Endothelial cell of umbilical vein (primary cell): ENCODE measurements around the gene ZBTB20. TPM values are rescaled to one million over a fixed set of nuclear protein-coding genes. Genes with fewer than 3 reads are reported as not detected.

Experiments
- BruUV-seq: library from RNA; stranded (reverse); fragments of 400-500 nt; replicated peaks from 2 replicates; lab custom pipeline; 2021; lab: Mats Ljungman, UMichigan
- CTCF ChIA-PET: fragments of 300-600, 350-600 bp; sonication (Branson Sonifier 250); formaldehyde crosslinking; loops from one replicate; lab custom pipeline; 2021; ENCODE audit warnings: antibody characterized with exemption, inconsistent platforms; lab: Charles Lee
- POLR2A ChIA-PET: fragments of 300-600, 350-600 bp; sonication (Branson Sonifier 250); formaldehyde crosslinking; loops from one replicate; lab custom pipeline; 2021; ENCODE audit warnings: antibody characterized with exemption, inconsistent platforms; lab: Charles Lee
- DNase-seq: peaks from one replicate; pipeline ENCODE4 v3.0.0-alpha.2; 2011; ENCODE audit warnings: low read depth, low spot score
- FAIRE-seq: peaks from 2 replicates; lab custom pipeline; 2011; peaks lifted over from hg19 to GRCh38; lab: Jason Lieb, UNC
- H2AFZ ChIP-seq: 2 replicates; pipeline ENCODE4 v1.6.0; 2012; ENCODE audit warnings: low read depth, low read length, control low read depth, inconsistent platforms
- H3K27ac ChIP-seq: 2 replicates; pipeline ENCODE4 v1.5.1; 2011; ENCODE audit warnings: low read depth, mild to moderate bottlenecking, control low read depth, low read length, moderate library complexity; ENCODE audit not compliant: insufficient read depth
- H3K27me3 ChIP-seq, 2 experiments: 2 replicates each; pipeline versions ENCODE4 v1.6.0 to v1.6.1; 2011; ENCODE audit warnings: low read length in 2 of 2, mixed read lengths in 1 of 2; ENCODE audit not compliant: control insufficient read depth in 2 of 2, insufficient read depth in 2 of 2
- H3K36me3 ChIP-seq, 2 experiments: 2 replicates in 1 of 2; 3 replicates in 1 of 2; pipeline ENCODE4 v1.5.1; 2011; ENCODE audit warnings: low read length in 2 of 2, mild to moderate bottlenecking in 1 of 2, moderate library complexity in 1 of 2; ENCODE audit not compliant: control insufficient read depth in 2 of 2, insufficient read depth in 2 of 2; ENCODE audit errors: extremely low read depth in 1 of 2
- H3K4me1 ChIP-seq: 3 replicates; pipeline ENCODE4 v1.5.1; 2011; ENCODE audit warnings: mild to moderate bottlenecking, low read length; ENCODE audit not compliant: control insufficient read depth, insufficient read depth; ENCODE audit errors: extremely low read depth
- H3K4me2 ChIP-seq: 2 replicates; pipeline ENCODE4 v1.6.1; 2011; ENCODE audit warnings: low read length, control low read depth, mixed read lengths; ENCODE audit not compliant: insufficient read depth
- H3K4me3 ChIP-seq, 3 experiments: fragments of 200-600 bp in 1 of 3; sonication (generic), shearing (Covaris generic) in 1 of 3; replicated peaks in 1 of 3; 2 replicates each; pipeline ENCODE4 v1.5.1; 2011 to 2016; ENCODE audit warnings: control low read depth in 3 of 3, low read length in 3 of 3, mild to moderate bottlenecking in 2 of 3, inconsistent platforms in 1 of 3, low read depth in 1 of 3, moderate library complexity in 1 of 3; ENCODE audit not compliant: insufficient read depth in 1 of 3
- H3K79me2 ChIP-seq: 2 replicates; pipeline ENCODE4 v1.6.0; 2012; ENCODE audit warnings: low read length, inconsistent platforms; ENCODE audit not compliant: control insufficient read depth, insufficient read depth
- H3K9ac ChIP-seq: replicated peaks from 2 replicates; pipeline ENCODE3; 2011; ENCODE audit warnings: low read length, control low read depth; ENCODE audit not compliant: insufficient read depth; ENCODE audit errors: extremely low read depth
- H3K9me1 ChIP-seq: replicated peaks from 3 replicates; pipeline ENCODE4 v1.6.0; 2011; ENCODE audit warnings: mild to moderate bottlenecking, low read length; ENCODE audit not compliant: control insufficient read depth, insufficient read depth; ENCODE audit errors: extremely low read depth
- H3K9me3 ChIP-seq: replicated peaks from 2 replicates; pipeline ENCODE4 v1.5.1; 2012; ENCODE audit warnings: low read length, inconsistent platforms; ENCODE audit not compliant: control insufficient read depth, insufficient read depth
- H4K20me1 ChIP-seq: replicated peaks from 2 replicates; pipeline ENCODE3; 2011; ENCODE audit warnings: mild to moderate bottlenecking, low read length; ENCODE audit not compliant: control insufficient read depth, insufficient read depth; ENCODE audit errors: extremely low read depth
- EZH2 ChIP-seq: IDR thresholded peaks from 2 replicates; pipeline ENCODE4 v1.6.1; 2012; ENCODE audit warnings: borderline replicate concordance, low read depth, mild to moderate bottlenecking, moderate library complexity, low read length, inconsistent platforms; ENCODE audit not compliant: severe bottlenecking
- FOS ChIP-seq: IDR thresholded peaks from 2 replicates; pipeline ENCODE4 v1.6.1; 2011; ENCODE audit warnings: mild to moderate bottlenecking, low read length, moderate library complexity, borderline replicate concordance; ENCODE audit not compliant: insufficient read depth
- GATA2 ChIP-seq: IDR thresholded peaks from 2 replicates; pipeline ENCODE4 v1.7.0; 2011; ENCODE audit warnings: low read depth, mild to moderate bottlenecking, moderate library complexity, mixed read lengths, low read length; ENCODE audit not compliant: insufficient read length, insufficient read depth
- JUN ChIP-seq: IDR thresholded peaks from 2 replicates; pipeline ENCODE4 v1.6.1; 2011; ENCODE audit warnings: borderline replicate concordance, low read depth; ENCODE audit not compliant: insufficient read length, insufficient read depth
- MYC ChIP-seq: IDR thresholded peaks from one replicate; pipeline ENCODE4 v1.6.1; 2011; ENCODE audit warnings: mild to moderate bottlenecking, low read depth, low read length
- POLR2A ChIP-seq: IDR thresholded peaks from 2 replicates; pipeline ENCODE4 v1.6.1; 2012; ENCODE audit warnings: low read depth, mild to moderate bottlenecking, control low read depth, low read length
- POLR2AphosphoS5 ChIP-seq: IDR thresholded peaks from 2 replicates; pipeline ENCODE4 v1.6.1; 2012; ENCODE audit warnings: low read depth, mild to moderate bottlenecking, control low read depth, low read length, moderate library complexity; ENCODE audit not compliant: insufficient read depth
- dilution Hi-C: fragments of 300-500 bp; cut with MboI; formaldehyde crosslinking; loops from one replicate; pipeline ENCODE4 v1.15.0; 2019; ENCODE audit warnings: low sequenced_read_pairs; ENCODE audit not compliant: extremely low pct_ligation_motif_present
- intact Hi-C: fragments of 100-400 bp; cut with micrococcal nuclease; formaldehyde crosslinking; loops from one replicate; pipeline ENCODE4 v1.10.0; 2022
- polyA plus RNA-seq, 4 experiments: library from polyadenylated mRNA; depleted of rRNA in 3 of 4; stranded (reverse) in 3 of 4; unstranded in 1 of 4; fragments of >200 nt; gene quantifications; 2 replicates each; pipeline versions ENCODE4 v1.2.1 to v1.2.3, GENCODE V29; 2011 to 2012; ENCODE audit warnings: missing spikeins in 1 of 4
- total RNA-seq: library from RNA; stranded (reverse); gene quantifications from 2 replicates; pipeline ENCODE4 v1.2.3, GENCODE V29; 2021
- TF ChIP-seq, protein P1 (sequence below), 2 donors: IDR thresholded peaks; 1 replicate in 1 of 2; 2 replicates in 1 of 2; pipeline ENCODE4 v1.5.1; 2011; ENCODE audit warnings: low read length in 2 of 2, mild to moderate bottlenecking in 2 of 2, moderate library complexity in 2 of 2, control low read depth in 1 of 2, inconsistent platforms in 1 of 2, low read depth in 1 of 2; ENCODE audit not compliant: insufficient read depth in 1 of 2; ENCODE audit errors: extremely low read depth in 1 of 2
- TF ChIP-seq, protein P2 (sequence below): IDR thresholded peaks from 2 replicates; pipeline ENCODE4 v1.6.1; 2011; ENCODE audit not compliant: insufficient read depth, insufficient read length

ZBTB20 gene
- total and polyA plus RNA-seq, 2 donors (not counting 3 experiments of a cell fraction or from before 2014, with no cell fraction given), result 2.1 to 20.5 TPM

DNA sequence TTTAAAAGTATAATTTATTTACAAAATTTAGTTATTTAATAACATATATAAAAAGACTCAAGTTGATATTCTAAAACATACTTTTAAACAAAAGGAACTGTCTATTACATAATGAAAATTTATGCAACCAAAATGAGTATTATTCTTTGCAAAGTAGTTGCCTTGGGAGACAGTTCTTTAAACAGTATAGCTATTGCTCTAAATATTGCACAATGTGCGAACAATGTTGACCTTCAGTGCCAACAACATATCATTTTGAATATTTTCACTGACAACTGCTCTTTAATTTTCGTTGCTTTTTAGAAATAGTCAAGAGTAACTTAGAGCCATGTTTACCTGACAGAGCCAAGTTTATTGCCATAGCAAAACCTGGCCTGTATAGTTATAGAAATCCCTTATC is 124.9 kb downstream of the ZBTB20 start:
- FAIRE-seq, result no peak
- intact Hi-C loops, result no loop called here

More for the DNA sequence above, 124.9 kb downstream of the ZBTB20 start:
- CTCF ChIA-PET, result no interaction called here
- dilution Hi-C loops, result no loop called here
- POLR2A ChIA-PET, result no interaction called here
- Histone ChIP-seq H3K4me2 (no peak overlapping the region), H3K79me2 (no peaks in the 10 kb centered on the region), H3K27me3 (no peaks in the 10 kb centered on the region), H3K9me1 (no peaks in the 10 kb centered on the region), H2AFZ (no peak overlapping the region), H3K27ac (no peak overlapping the region), H3K4me1 (no peaks in the 10 kb centered on the region), H3K4me3 (no peak overlapping the region), H4K20me1 (no peaks in the 10 kb centered on the region), H3K9ac (no peak overlapping the region), H3K9me3 (no peaks in the 10 kb centered on the region), H3K36me3 (no peaks in the 10 kb centered on the region)
- TF ChIP-seq POLR2A (no peak), POLR2AphosphoS5 (no peak), FOS (no peak), GATA2 (no peak), EZH2 (no peak), JUN (no peak), MYC (no peak)
- TF ChIP-seq, protein P1, sequence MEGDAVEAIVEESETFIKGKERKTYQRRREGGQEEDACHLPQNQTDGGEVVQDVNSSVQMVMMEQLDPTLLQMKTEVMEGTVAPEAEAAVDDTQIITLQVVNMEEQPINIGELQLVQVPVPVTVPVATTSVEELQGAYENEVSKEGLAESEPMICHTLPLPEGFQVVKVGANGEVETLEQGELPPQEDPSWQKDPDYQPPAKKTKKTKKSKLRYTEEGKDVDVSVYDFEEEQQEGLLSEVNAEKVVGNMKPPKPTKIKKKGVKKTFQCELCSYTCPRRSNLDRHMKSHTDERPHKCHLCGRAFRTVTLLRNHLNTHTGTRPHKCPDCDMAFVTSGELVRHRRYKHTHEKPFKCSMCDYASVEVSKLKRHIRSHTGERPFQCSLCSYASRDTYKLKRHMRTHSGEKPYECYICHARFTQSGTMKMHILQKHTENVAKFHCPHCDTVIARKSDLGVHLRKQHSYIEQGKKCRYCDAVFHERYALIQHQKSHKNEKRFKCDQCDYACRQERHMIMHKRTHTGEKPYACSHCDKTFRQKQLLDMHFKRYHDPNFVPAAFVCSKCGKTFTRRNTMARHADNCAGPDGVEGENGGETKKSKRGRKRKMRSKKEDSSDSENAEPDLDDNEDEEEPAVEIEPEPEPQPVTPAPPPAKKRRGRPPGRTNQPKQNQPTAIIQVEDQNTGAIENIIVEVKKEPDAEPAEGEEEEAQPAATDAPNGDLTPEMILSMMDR (IDR thresholded peaks at IDR 0.05; ENCODE audit: extremely low read depth in 1 of 2, insufficient read depth in 1 of 2, low read depth in 1 of 2, low read length in 2 of 2), result no peak
- TF ChIP-seq, protein P2, sequence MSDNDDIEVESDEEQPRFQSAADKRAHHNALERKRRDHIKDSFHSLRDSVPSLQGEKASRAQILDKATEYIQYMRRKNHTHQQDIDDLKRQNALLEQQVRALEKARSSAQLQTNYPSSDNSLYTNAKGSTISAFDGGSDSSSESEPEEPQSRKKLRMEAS, result no peak
- BruUV-seq, result no TSS peak
- DNase-seq, result no peak
